NOMO-1 treated with dmso at 0.1 percent for 144 hours (cell line): ENCODE data around the gene GINS2.

ENCODE experiments used
- DNase-seq: peaks from one replicate; lab custom pipeline; 2025; ENCODE audit not compliant: unreplicated experiment; lab: John Stamatoyannopoulos, UW

Gene GINS2

DNA sequence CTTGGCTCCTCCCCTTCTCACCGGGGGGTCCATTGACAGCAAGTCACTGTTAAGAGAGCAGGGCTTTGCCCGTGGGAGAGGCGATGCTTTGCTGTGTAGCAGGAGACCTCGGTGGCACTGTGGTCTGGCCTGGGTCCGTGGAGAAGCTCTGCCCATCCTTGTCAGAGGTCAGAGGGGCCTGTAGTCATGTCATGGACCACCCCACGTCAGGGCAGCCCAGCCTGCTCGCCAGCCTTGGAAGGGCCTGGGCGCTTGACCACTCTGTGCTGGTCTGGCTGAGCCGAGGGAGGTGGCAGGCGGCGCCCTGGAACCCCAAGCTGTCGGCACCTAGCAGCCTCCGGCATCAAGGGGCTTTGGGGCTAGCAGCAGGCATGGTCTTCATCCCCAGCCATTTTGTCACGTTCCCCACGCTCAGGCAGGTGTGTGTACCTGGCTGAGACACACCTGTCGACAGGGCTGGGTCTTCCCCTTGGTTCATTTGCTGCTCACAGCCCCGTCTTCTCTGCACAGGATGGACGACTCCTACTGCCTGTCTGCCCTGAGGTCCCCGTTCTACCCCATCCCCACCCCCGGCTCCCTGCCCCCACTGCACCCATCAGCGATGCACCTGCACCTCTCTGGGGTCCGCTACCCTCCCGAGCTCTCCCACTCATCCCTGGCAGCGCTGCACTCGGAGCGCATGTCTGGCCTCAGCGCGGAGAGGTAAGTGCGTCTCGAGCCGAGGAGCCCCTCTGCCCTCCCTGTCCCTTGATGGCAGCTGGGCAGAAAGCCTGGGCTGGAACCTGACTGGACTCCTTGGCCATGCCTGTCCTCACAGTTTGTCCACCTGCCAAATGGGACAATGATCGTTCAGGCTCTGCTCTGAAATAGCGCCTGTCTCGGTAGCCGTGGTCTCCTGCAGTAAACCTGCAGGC lies 33.3 kb downstream of the GINS2 start:
- no peak for DNase-seq

DNA sequence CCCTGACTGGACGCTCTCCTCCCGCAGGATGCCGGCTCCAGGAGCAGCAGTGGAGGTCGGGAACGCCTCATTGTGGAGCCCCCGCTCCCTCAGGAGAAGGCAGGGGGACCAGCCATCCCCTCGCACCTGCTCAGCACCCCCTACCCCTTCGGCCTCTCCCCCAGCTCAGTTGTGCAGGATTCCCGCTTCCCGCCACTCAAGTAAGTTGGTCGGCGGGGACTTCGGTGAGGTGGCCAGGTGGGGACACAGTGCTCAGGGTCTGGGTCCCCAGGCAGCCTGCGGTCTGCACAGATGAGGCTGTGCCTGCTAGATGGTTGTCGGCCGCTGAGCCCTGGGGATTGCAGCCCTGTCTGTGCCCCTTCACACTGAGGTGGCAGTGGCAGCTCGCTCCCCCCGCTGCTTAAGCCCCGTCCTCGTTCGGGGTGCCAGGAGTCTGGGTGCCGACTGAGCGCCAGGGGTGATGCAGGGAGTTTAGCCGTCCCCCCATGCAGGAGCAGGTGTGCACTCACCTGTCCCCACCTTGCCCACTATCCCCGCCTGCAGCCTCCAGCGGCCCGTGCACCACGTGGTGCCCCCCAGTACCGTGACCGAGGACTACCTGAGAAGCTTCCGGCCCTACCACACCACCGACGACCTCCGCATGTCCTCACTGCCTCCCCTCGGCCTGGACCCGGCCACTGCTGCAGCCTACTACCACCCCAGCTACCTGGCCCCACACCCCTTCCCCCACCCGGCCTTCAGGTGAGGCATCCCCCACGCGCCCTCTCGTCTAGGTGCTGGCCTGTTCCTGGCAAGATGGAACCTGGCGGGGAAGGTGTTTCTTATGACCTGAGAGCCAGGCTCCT lies 34.3 kb downstream of the GINS2 start:
- no peak for DNase-seq

GRCh38 chr16:85653290-85653891 lies 35.4 kb downstream of the GINS2 start:
- no peak for DNase-seq

DNA sequence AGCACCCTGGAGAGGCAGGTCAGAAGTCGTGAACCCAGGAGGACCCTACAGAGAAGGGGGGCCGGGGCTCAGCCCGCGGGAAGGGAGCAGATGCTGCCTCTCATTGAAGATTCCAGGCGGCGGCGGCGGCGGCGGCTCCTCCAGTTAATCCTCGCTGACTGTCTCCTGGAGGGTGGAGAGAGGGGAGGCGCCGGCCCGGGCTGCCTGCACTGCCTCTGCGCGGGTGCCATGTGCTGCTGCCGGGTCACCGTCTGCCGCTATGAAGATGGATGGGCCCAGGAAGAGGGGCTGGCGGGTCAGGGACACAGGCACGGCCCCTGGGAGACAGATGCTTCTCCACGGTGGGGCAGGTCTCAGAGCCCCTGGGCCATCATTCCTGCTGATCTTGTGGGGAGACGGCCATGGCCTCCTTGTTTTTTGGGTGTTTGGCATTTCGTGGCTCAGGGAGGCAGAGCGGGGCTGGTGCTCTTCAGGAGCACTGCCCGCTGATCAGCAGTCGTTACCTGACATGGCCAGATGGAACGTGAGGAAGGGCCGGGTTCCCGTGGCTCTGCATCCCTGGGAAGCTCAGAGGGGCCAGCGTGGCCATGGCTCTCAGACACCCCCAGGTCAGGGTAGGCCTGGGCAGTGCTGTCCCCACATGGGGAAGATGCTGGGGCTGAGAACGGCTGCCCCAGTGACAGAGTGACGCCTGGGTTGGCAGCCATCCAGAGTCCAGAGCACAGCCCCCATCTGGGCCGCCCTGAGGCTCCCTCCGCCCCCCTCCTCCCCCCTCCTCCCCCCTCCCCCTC lies 36.1 kb downstream of the GINS2 start:
- no peak for DNase-seq

DNA sequence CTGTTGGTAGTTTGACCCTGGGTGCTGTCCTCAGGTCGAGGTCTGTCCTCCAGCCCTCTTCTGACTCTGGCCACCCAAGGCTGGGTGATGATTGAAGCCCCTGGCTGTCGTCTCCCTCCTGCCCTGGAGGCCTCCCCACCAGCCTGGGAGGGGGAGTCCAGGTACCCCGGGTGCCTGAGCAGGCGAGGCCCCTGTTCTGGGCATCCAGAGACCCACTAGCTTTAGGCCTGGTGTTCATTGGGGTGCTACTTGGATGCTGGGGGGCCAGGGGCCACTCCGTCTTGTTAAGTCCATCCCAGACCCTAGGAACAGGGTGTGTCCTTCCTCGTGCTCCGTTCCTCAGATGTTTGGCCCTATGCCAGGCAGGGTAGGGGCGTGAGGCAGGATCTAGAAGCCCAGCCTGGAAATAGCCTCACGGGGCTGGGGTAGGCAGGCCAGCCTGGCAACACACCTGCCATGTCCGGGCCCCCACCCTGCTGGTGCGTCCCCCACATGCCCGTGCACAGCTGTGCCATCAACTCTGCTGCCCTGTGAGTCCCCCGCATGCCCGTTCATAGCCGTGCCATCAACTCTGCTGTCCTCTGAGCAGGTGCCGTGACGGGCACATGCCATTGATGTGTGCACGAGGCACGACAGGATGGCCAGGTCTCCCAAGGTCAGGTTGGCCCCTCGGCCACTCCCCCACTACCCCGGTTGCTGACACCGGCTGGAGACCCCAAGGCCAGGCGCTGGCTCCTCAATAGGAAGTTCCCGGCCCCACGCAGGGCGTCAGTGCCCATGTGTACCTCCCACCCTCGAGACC lies 36.9 kb downstream of the GINS2 start:
- no peak for DNase-seq

GRCh38 chr16:85650844-85651628 lies 37.7 kb downstream of the GINS2 start:
- no peak for DNase-seq

- no peak for DNase-seq
Observed at GRCh38 chr16:85650135-85650843, 38.5 kb downstream of the GINS2 start.

GRCh38 chr16:85649411-85650134 lies 39.2 kb downstream of the GINS2 start:
- no peak for DNase-seq

GRCh38 chr16:85648805-85649204 lies 39.9 kb downstream of the GINS2 start:
- DNase-seq: no peak

DNA sequence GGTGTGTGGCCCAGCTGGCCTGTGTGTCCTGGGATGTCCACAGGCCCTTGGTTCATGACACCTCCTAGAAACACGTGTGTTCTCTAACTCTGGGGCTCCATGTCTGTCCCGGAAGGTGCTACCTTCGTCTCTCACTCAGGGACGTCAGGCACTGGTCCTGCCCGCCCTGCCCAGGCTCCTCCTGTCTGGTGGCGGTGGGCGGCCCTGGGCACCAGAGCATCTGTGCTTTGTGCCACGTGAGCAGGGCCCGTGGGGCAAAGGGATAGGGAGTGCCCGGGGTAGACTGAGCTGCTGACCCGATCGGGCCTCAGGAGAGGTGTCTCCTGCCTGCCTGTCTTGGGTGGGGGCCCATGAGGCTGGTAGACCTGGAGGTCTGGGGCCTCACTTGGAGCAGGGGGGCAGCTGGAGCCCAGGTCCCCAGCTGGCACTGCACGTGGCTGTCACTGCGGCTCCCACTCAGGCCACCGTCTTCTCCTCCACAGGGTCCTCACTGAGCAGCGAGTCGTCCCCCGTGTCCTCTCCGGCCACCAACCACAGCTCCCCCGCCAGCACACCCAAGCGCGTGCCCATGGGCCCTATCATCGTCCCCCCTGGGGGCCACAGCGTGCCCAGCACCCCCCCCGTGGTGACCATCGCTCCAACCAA lies 40.6 kb downstream of the GINS2 start:
- no peak for DNase-seq

GRCh38 chr16:85646976-85647375 lies 41.8 kb downstream of the GINS2 start:
- no peak for DNase-seq

- DNase-seq: no peak
Observed at GRCh38 chr16:85646358-85646907, 42.3 kb downstream of the GINS2 start.

DNA sequence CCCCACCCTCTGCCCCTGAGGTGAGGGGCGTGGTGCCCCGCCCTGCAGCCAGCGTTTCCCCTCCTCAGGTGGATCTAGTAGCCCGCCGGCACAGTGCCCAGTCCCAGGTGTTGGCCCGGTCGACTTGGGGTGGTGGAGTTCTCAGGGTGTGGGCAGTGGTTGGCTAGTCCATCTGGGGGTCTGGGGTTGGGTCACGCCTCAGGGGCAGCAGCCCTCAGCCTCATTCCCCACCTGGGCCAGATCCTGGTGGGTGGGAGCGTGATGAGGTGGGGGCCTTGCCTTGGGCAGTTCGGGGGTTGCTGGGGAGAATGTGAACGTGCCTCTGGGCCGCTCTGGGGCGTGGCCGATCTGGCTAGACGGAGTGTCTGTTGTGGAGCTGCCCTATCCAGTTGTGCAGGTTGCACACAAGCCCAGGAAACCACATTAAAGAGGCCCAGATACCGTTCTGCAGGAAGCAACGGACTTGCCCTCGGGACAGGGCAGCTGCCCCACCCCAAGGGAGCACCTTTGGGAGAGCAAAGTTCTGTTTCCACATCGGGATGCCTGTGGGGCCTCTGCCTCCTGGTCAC lies 43.6 kb downstream of the GINS2 start:
- no peak for DNase-seq

GRCh38 chr16:85644093-85644712 lies 44.6 kb downstream of the GINS2 start:
- DNase-seq: no peak

GRCh38 chr16:85643631-85644030 lies 45.1 kb downstream of the GINS2 start:
- no peak for DNase-seq

DNA sequence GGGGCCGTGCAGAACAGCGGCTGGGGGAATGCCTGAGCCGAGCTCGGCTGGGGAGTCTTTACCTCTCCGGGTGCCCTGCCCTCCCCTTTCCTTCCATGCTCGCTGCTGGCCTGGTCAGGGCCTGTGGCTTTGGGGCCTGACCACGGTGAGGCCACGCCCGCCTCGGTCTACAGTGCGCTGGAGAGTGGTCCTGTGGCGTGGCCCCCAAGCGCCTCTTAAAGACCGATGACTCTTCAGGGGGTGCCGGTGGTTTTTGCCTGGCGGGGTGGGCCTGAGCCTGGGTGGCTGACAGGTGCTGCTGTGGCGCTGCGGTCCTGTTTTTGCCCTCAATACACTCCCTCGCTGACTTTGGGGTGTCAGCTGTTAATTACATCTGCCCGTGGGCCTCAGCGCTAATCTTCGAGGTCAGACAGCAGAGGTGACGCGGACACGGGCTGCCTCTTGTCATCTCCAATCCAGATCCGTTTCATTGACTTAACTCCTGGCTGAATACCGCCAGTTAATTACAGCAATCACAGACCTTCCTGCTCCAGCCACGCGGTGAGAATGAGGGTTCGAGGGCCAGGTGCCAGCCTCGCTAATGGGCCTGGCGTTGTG lies 45.9 kb downstream of the GINS2 start:
- no peak for DNase-seq
